HepG2 (cell line): ENCODE results near the gene CYP4F8. TPM values are rescaled to one million over a fixed set of nuclear protein-coding genes. Genes with fewer than 3 reads are reported as not detected.

Source experiments
- AKAP8 ChIP-seq: sonication (generic); formaldehyde crosslinking; IDR thresholded peaks from 2 replicates; pipeline ENCODE4 v1.5.1; 2020; ENCODE audit warnings: mild to moderate bottlenecking, missing genetic modification reagents
- ATF7-NPFF ChIP-seq: sonication (generic); formaldehyde crosslinking; IDR thresholded peaks from 2 replicates; pipeline ENCODE4 v1.8.1; 2023; ENCODE audit warnings: mild to moderate bottlenecking, low read depth, missing genetic modification reagents, moderate library complexity
- CEBPB ChIP-seq: IDR thresholded peaks from 2 replicates; pipeline ENCODE4 v1.6.1; 2011; ENCODE audit warnings: low read depth, low read length, improper control_type of control experiment, borderline replicate concordance
- ETS1 ChIP-seq: sonication (generic); formaldehyde crosslinking; IDR thresholded peaks from 2 replicates; pipeline ENCODE4 v1.4.0; 2020; ENCODE audit warnings: missing genetic modification reagents
- FOSL1 ChIP-seq: sonication (generic); formaldehyde crosslinking; IDR thresholded peaks from 2 replicates; pipeline ENCODE4 v1.9.0; 2021; ENCODE audit warnings: missing genetic modification reagents, borderline replicate concordance
- GPBP1L1 ChIP-seq: sonication (generic); formaldehyde crosslinking; IDR thresholded peaks from 2 replicates; pipeline ENCODE4 v1.5.0; 2020; ENCODE audit warnings: mild to moderate bottlenecking, missing genetic modification reagents
- KDM5A ChIP-seq: fragments of 200-600 bp; sonication (generic); IDR thresholded peaks from 2 replicates; pipeline ENCODE4 v1.7.0; 2018; ENCODE audit warnings: antibody characterized with exemption, mild to moderate bottlenecking, low read length, borderline replicate concordance
- NRL ChIP-seq: sonication (generic); formaldehyde crosslinking; IDR thresholded peaks from 2 replicates; pipeline ENCODE4 v1.5.0; 2020; ENCODE audit warnings: missing genetic modification reagents, mild to moderate bottlenecking, moderate library complexity, borderline replicate concordance
- PHB2 ChIP-seq: fragments of 450-650 bp; IDR thresholded peaks from 2 replicates; pipeline ENCODE4 v1.6.1; 2018; ENCODE audit not compliant: partially characterized antibody
- SNAPC2 ChIP-seq: sonication (generic); formaldehyde crosslinking; IDR thresholded peaks from 2 replicates; pipeline ENCODE4 v1.8.1; 2022; ENCODE audit warnings: mild to moderate bottlenecking, missing genetic modification reagents
- TFE3 ChIP-seq: IDR thresholded peaks from 2 replicates; pipeline ENCODE4 v1.6.1; 2016
- THAP7 ChIP-seq: sonication (generic); formaldehyde crosslinking; IDR thresholded peaks from 2 replicates; pipeline ENCODE4 v1.8.1; 2023; ENCODE audit warnings: mild to moderate bottlenecking, missing genetic modification reagents
- ZFP1 ChIP-seq: IDR thresholded peaks from 2 replicates; pipeline ENCODE4 v1.6.1; 2016
- ZFX ChIP-seq: sonication (generic); formaldehyde crosslinking; IDR thresholded peaks from 2 replicates; pipeline ENCODE4 v1.4.0; 2020; ENCODE audit warnings: mild to moderate bottlenecking, low read depth, missing genetic modification reagents, moderate library complexity
- ZNF121 ChIP-seq: sonication (generic); formaldehyde crosslinking; IDR thresholded peaks from 2 replicates; pipeline ENCODE4 v1.5.0; 2020; ENCODE audit warnings: mild to moderate bottlenecking, missing genetic modification reagents
- ZNF160 ChIP-seq: sonication (generic); formaldehyde crosslinking; IDR thresholded peaks from 2 replicates; pipeline ENCODE4 v1.8.0; 2022; ENCODE audit warnings: mild to moderate bottlenecking, inconsistent platforms, missing genetic modification reagents
- ZNF276 ChIP-seq: sonication (generic); formaldehyde crosslinking; IDR thresholded peaks from 2 replicates; pipeline ENCODE4 v1.4.0; 2020; ENCODE audit warnings: mild to moderate bottlenecking, low read depth, missing genetic modification reagents
- ZNF547 ChIP-seq: sonication (generic); formaldehyde crosslinking; IDR thresholded peaks from 2 replicates; pipeline ENCODE4 v1.5.1; 2020; ENCODE audit warnings: mild to moderate bottlenecking, missing genetic modification reagents
- ZNF607 ChIP-seq: sonication (generic); formaldehyde crosslinking; IDR thresholded peaks from 2 replicates; pipeline ENCODE4 v1.5.1; 2020; ENCODE audit warnings: missing genetic modification reagents, mild to moderate bottlenecking, borderline replicate concordance
- ZNF691 ChIP-seq: sonication (generic); formaldehyde crosslinking; IDR thresholded peaks from 2 replicates; pipeline ENCODE4 v1.4.0; 2020; ENCODE audit warnings: missing genetic modification reagents, low read depth, mild to moderate bottlenecking, borderline replicate concordance
- ZUFSP ChIP-seq: sonication (generic); formaldehyde crosslinking; IDR thresholded peaks from 2 replicates; pipeline ENCODE4 v1.9.0; 2021; ENCODE audit warnings: missing genetic modification reagents, mild to moderate bottlenecking, borderline replicate concordance
- polyA plus RNA-seq, 8 experiments: library from polyadenylated mRNA; depleted of rRNA in 3 of 8; stranded (reverse) in 7 of 8; unstranded in 1 of 8; fragments of >200 nt; fragmentation: Illumina TruSeq in 4 of 8; extraction: Trizol in 4 of 8; gene quantifications; 2 replicates each; pipeline versions ENCODE4 v1.2.1 to v1.2.3, GENCODE V29; 2011 to 2016; ENCODE audit warnings: low read depth in 4 of 8, missing spikeins in 1 of 8, mixed read lengths in 1 of 8; ENCODE audit not compliant: insufficient read depth in 1 of 8
- total RNA-seq, 5 experiments: library from RNA; depleted of rRNA; stranded (reverse); fragments of >200 nt; fragmentation: Illumina TruSeq; extraction: Trizol; gene quantifications; 2 replicates each; pipeline ENCODE4 v1.2.3, GENCODE V29; 2016; ENCODE audit warnings: low read depth in 1 of 5

Gene CYP4F8
- total and polyA plus RNA-seq, 2 of the 13 experiments (the other 11 are each of a cell fraction or from before 2014, with no cell fraction given) = not detected

GRCh38 chr19:15584541-15585115 is 30.4 kb upstream of the CYP4F8 start (continued):
- TF ChIP-seq SNAPC2 (CRISPR knock-in tag) (no peak), ZNF121 (CRISPR knock-in tag) (no peak), GPBP1L1 (CRISPR knock-in tag) (no peak), ZNF160 (no peak), PHB2 (no peak), CEBPB (no peak), KDM5A (no peak), FOSL1 (CRISPR knock-in tag) (no peak), ZNF547 (CRISPR knock-in tag) (peak; percentile 79; the same call in 1 of the 2 replicates), AKAP8 (CRISPR knock-in tag) (no peak), THAP7 (CRISPR knock-in tag) (0 out of 2 replicates have a peak, but pooled peaks have one; percentile 51), ETS1 (no peak), TFE3 (CRISPR knock-in tag) (no peak), ZFX (CRISPR knock-in tag) (no peak), ZNF276 (no peak), NRL (CRISPR knock-in tag) (no peak; the same call in 1 of the 2 replicates), ZFP1 (CRISPR knock-in tag) (no peak), ZNF607 (CRISPR knock-in tag) (no peak), ATF7-NPFF (no peak), ZUFSP (CRISPR knock-in tag) (no peak), ZNF691 (CRISPR knock-in tag) (no peak; the same call in 1 of the 2 replicates)
